GM21717 (cell line): ENCODE results near the gene DNAAF2.
"Not testable (repeated sequence)": the region's sequence is repeated elsewhere in the genome, so short reads cannot be mapped to it uniquely, and the experiment has no call there.

ENCODE experiments used
- ATAC-seq: cut with Tn5 transposase; IDR thresholded peaks from one replicate; pipeline ENCODE4 v1.9.1; 2021; ENCODE audit warnings: mild to moderate bottlenecking, moderate library complexity; ENCODE audit not compliant: unreplicated experiment

Gene DNAAF2

DNA sequence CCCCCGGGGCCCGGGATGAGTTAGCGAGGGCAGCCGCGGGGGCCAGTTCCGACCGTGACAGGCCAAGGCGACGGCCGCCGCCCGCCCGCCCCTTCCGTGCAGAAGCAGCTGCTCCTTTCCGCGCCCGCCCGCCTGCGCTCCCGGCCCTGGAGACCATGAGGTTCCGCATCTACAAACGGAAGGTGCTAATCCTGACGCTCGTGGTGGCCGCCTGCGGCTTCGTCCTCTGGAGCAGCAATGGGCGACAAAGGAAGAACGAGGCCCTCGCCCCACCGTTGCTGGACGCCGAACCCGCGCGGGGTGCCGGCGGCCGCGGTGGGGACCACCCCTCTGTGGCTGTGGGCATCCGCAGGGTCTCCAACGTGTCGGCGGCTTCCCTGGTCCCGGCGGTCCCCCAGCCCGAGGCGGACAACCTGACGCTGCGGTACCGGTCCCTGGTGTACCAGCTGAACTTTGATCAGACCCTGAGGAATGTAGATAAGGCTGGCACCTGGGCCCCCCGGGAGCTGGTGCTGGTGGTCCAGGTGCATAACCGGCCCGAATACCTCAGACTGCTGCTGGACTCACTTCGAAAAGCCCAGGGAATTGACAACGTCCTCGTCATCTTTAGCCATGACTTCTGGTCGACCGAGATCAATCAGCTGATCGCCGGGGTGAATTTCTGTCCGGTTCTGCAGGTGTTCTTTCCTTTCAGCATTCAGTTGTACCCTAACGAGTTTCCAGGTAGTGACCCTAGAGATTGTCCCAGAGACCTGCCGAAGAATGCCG lies 13.7 kb downstream of the DNAAF2 start:
- ATAC-seq = peak; percentile 23

DNA sequence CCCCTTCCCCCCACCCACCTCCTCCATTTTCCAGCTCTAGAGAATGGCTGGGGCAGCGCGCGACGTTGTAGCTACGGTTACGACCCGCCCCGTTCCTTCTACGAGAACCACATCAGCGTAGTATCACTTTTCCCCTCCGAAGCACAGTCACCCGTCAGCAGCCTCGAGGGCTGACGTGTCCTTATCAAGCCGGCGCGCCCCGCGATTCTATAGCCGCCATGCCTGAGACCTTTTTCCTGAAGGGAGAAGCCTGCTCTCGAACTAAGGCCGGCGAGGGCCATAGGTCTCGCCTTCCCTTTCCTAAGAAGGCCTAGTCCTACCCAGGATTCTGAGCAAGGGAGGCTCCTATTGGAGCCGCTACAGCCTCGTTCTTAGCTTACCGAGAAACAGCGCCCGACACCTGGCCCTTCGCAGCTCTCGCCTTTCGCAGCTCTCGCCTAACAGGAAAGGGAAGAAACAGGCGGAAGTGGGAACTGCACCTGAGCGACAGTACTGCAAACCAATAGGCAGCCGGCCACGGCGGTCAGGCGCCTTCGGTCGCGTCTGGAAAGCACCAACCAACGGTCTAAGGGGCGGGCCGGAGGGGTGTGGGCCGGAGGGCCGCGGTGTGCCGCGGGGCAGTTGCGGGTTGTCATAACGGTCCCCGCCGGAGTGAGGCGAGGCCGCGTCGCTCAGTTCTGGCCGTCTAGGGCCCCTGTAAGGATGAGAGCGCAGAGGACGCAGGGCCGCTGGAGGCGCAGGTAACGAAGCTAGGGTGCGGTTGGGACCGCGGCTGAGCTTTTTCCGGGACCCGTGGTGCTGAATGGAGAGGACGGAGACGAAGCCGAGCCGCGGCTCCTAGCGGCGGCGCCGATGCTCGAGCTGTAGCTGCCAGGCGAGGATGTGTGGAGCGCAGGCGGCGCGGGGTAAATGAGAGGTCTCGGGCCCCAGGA lies 14.6 kb downstream of the DNAAF2 start, which contains the start of the genes MGAT2 and RPL36AL:
Gene MGAT2 (plus strand): TSS at position 618 of the 932 bp plus-strand sequence. CDS start 470 bp downstream, outside the sequence.
Gene RPL36AL (minus strand): TSS at position 445 of the 932 bp plus-strand sequence. CDS start 1,522 bp downstream, outside the sequence.
- ATAC-seq = peak; percentile 93

DNA sequence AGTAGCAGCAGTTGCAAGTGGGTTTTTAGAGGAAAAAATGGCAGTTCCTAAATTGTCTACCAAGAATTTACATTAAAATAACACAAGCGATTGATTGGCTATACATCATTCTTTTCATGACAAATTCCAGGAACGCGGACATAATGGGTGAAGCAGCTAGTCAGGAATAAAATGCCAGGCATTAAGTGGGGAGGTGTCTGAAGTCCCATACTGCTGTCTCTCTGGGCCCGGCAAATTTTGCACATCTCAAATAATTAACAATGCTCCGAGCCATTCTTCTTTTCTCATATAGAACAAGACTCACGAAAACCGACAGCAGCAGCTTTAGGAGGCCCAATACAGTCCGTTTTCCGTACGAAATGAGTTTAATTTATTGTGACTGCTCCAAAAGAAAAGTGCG lies 15.3 kb downstream of the DNAAF2 start:
- no peak for ATAC-seq

DNA sequence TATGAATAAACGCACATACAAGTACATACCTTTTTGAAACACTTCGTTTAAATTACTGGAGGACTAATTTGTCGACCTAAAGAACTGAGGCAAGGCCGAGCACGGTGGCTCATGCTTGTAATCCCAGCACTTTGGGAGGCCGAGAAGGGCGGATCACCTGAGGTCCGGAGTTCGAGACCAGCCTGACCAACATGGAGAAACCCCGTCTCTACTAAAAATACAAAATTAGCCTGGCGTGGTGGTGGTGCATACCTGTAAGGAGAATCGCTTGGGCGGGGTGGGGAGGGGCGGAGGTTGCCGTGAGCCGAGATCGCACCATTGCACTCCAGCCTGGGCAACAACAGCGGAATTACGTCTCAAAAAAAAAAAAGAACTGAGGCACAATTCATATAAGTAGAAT lies 15.8 kb downstream of the DNAAF2 start:
- not testable (repeated sequence) for ATAC-seq

DNA sequence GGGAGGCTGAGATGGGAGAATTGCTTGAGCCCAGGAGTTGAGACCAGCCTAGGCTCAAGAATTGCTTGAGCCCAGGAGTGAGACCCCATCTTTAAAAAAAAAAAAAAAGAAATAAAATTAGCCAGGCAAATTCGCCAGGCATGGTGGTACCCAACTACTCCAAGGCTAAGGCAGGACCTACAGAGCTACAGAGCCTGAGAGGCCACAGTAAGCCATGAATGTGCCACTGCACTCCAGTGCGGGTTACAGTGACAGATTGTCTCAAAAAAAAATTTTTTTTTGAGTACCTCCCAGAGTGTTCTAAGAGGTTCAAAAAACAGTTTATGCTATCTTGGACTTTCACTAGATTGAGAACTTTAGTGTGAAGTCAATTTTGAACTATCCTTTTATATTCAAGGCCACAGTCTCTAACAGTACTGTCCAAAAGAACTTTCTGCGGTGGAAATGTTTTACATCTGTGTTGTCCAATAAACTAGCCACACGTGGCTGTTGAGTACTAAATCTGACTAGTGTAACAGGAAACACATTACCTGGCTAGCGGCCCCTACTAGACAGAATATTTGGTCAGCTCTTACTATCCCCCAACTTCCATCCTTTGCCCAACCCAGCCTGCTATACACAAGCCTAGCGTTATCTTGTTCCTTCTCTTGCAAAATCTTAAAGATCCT lies 17.1 kb downstream of the DNAAF2 start:
- no peak for ATAC-seq

DNA sequence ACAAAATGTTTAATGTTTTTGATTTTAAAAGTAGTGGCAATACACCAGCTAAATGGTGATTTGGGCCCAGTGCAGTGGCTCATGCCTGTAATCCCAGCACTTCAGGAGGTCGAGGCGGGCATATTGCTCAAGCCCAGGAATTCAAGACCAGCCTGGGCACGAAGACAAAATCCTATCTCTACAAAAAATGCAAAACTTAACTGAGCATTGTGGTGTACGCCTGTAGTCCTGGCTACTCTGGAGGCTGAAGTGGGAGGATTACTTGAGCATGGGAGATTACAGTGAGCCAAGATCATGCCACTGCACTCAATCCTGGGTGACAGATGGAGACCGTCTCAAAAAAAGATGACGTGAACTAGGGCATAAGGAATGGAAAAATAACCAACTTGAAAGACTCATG lies 19.3 kb downstream of the DNAAF2 start:
- no peak for ATAC-seq

DNA sequence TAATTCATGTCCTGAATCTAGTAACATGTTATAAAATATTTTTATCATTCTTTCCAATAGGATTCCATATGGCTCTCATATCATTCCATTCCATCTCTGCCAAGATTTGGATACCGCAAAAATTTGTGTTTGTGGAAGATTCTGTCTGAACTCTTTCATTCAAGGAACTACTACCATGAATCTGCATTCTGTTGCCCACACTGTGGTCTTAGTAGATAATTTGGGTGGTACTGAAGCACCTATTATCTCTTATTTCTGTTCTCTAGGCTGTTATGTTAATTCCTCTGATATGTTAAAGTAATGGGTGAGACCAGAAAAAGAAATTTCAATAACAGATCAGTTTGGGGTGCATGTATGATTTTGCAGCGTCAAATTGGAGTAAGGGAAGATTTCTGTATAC lies 20.8 kb downstream of the DNAAF2 start:
- no peak for ATAC-seq

DNA sequence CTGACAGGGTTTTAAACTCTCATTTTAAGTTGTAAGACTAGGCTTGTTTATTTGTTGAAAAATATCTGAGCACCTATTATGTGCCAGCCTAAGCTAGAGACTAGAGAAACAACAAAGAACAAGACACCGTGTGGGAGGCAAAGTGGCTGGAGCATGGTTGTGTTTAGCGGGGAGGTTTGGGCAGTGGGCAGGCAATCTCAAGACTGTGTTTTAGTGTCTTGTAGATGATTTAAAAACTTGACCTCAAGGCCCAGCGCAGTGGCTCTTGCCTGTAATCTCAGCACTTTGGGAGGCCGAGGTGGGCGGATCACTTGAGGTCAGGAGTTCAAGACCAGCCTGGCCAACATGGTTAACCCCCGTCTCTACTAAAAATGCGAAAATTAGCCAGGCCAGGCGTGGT lies 22.4 kb downstream of the DNAAF2 start:
- no peak for ATAC-seq

DNA sequence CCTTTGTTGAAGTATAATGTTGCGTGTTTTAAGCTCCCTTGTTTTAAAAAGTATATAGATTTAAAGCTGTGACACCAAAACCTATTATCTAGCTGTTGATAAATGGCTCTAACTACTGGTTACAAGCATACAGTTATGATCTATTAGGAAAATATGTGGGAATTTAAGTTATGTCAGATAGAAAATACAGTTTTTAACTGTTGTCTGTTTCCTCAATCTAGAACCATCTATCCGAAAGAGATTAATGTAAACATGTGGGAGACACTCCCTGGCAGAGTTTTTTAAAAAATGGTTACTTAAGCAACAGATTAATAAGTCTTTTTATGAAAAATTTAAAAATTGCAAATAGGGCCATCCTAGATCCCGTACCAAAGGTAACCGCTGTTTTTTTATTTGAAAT lies 22.8 kb downstream of the DNAAF2 start:
- no peak for ATAC-seq

DNA sequence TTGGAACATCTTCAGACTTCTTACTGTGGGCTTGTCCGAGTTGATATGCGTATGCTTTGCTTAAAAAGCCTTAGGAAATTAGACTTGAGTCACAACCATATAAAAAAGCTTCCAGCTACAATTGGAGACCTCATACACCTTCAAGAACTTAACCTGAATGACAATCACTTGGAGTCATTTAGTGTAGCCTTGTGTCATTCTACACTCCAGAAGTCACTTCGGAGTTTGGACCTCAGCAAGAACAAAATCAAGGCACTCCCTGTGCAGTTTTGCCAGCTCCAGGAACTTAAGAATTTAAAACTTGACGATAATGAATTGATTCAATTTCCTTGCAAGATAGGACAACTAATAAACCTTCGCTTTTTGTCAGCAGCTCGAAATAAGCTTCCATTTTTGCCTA lies 27.5 kb downstream of the DNAAF2 start:
- no peak for ATAC-seq

DNA sequence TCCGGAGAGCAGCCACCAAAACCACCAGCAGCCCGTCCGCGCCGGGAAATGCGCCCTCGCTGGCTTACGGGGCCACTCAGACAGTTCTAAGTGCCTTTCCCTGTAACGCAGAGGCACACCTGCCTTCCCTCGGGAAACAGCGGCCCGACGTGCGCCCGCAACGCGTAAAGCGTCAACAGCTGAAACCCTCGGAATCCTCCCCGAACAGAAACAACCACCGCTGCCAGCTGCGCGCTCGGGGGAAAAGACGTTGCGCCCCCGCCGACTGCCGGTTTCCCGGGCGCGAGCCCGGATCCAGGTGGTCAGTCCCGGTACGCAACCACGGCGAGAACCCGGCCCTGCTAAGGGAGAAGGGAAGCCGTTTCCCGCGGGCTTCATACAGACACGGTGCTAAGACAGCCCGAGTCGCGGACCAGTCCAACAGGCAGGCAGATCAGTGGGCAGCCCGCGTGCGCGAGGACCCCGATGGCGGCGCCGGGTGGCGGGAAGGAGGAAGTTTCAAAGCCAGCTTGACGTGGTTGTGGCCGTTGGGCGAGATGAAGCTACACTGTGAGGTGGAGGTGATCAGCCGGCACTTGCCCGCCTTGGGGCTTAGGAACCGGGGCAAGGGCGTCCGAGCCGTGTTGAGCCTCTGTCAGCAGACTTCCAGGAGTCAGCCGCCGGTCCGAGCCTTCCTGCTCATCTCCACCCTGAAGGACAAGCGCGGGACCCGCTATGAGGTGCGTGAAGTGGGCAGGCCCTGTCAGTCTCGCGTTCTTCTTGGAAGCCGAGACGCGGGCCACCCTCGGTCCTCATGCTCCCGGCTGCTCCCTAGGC lies 36.4 kb downstream of the DNAAF2 start, which contains the start of gene LRR1:
Gene LRR1 (plus strand): TSS at position 456 of the 816 bp plus-strand sequence. CDS start 81 bp downstream, at position 537.
- ATAC-seq = peak; percentile 33

DNA sequence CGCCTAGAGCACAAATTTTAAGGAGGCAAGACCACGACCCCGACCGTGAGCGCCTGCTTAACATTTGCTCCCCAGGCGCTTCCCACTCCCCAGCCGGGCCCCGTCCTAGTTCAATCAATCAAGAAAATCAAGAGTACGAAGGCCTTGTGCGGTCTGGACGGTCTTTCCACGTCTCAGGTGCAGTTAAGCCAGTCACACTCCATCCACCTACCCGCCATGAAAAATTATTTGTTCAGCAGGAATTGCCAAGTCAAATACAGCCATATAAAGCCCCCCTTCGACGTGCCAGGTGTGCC lies 36.9 kb downstream of the DNAAF2 start:
- ATAC-seq = no peak

DNA sequence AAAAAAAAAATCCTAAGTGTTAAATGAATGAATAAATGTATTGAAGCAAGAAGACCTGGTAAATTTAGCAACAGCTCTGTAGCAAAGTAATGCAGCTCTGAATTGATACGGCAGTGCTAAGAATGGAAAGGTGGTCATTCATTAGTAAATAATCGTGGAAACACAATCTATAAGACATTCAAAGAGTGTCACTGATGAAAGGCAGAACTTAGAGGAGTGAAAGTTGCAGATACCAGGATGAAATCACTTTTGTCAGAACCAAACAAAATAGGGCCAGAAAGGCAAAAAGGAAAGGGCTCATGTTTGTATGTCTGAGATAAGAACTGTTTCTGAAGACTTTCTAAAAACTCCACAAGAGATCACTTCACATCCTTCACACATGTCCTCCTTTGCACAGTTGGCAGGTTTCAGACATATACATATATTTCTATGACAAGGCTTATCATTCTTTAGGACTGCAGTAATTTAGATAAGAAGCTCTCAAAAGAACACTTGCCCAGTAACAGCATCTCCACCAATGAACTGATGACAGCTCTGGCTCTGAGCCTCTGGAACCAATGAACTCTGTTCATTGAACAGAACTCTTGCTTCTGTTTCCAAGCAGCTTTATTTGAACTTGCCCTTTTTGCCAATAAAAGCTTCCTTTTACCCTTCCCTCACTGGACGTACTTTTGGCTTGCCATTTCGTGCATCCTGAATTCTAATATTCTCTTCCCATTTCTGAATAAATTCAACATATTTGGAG lies 40.5 kb downstream of the DNAAF2 start:
- peak; percentile 25 for ATAC-seq

DNA sequence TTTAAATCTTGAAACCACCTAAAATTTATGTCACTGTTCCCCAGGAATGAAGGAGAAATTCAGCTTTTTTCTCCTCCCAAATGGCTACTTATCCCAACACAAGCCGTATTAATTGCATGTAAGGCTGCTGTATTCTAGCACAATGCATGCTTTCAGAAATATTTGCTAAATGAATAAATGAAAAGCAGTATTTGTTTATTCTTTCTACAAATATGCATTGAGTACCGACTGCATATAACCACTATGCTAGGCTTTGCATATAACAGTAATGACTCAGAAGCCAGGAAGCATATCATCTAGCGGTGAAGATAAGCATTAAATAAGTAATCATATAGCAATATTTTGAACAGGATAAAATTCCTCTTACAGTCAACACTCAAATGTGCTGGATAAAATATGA lies 42.0 kb downstream of the DNAAF2 start:
- ATAC-seq = no peak

DNA sequence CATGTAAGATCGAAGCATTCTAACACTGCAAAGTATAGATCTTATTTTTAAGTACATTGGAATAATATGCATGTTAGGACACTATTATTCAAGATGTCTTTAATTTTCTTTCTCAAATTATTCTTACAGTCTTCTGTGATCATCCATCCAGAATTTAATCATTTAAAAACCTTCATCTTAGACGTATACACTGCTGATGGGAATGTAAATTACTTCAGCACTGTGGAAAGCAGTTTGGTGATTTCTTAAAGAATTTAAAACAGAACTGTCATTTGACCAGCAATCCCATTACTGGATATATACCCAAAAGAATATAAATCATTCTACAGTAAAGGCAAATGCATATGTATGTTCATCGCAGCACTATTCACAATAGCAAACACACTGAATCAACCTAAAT lies 45.7 kb downstream of the DNAAF2 start:
- no peak for ATAC-seq

DNA sequence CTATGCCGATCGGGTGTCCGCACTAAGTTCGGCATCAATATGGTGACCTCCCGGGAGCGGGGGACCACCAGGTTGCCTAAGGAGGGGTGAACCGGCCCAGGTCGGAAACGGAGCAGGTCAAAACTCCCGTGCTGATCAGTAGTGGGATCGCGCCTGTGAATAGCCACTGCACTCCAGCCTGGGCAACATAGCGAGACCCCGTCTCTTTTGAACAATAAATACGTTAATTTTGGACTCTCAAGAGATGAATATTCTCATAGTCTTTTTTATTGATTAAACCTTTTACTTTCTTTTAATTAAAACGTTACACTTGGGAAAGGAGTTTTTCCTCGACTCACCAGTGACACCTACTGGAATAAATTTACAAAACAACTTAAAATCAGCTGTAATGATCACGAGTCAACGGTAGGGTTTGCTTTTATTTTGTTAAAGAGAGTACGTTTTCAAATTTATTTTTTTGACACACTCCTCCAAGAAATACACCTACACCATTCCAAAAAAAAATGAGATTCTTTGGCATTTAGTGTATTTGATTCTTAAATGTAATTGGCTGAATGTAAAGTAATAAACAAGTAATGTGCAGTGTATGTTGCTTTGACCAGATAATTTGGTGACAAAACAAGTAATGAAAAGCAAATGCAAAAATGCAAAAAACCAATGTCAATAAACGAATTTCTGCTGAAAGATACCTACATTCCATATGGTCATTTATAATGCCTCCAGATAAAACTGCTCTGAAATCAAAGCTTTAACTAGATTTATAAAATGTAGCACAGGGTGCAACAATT lies 48.2 kb downstream of the DNAAF2 start:
- ATAC-seq = peak; percentile 25

DNA sequence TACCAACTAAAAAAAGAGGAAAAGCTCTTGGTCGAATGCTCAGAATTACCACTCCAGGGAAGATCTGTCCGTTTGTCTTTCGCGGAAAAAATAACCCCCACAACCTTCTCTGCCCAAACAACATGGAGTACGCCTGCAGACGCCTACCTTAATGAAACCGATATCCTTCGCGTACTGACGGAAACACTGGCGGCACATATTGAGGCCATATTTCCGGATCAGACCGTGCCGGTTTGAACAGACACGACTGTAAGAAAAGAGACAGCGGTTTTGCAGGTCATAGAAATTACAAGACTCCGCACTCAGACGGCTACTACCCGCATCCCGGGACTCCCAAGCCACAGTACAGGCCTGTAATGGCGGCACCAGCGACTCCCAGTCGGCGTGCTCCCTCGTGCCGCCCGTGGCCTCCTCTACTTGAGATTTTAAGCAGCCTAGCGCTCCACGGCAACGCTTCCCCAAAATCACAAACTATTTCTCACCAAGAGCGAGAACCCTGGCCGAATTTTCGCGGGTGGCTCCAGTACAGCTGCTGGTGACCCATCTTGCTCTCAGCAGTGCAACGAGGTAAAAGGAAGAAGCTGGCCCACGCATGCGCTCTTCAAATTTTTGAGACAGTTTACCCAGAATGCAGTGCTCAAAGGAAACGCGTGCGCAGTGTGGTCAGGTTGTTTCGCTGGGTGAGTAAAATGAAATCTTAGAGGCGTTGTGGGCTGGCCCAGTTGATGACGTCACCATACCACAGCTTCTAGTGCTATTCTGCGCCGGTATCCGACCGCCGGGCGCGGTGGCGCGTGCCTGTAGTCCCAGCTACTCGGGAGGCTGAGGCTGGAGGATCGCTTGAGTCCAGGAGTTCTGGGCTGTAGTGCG lies 49.0 kb downstream of the DNAAF2 start, which contains the start of gene RPS29:
Gene RPS29 (minus strand): TSS at position 578 of the 870 bp plus-strand sequence. CDS start 34 bp downstream, at position 544.
- peak; percentile 90 for ATAC-seq
